GM11168 (cell line): ENCODE data around the gene FGD3.

Source experiments
- in situ Hi-C: fragments of 300-500 bp; cut with MboI; formaldehyde crosslinking; loops from one replicate; pipeline ENCODE4 v1.12.0; 2022; ENCODE audit warnings: low sequenced_read_pairs; ENCODE audit not compliant: unreplicated experiment

Gene FGD3

GRCh38 chr9:93064392-93065134 is 117.2 kb downstream of the FGD3 start:
- in situ Hi-C loops, result no loop called here

GRCh38 chr9:93065135-93065720 is 117.9 kb downstream of the FGD3 start:
- in situ Hi-C loops, result no loop called here

GRCh38 chr9:93066978-93067603 is 119.8 kb downstream of the FGD3 start:
- in situ Hi-C loops, result no loop called here

- in situ Hi-C loops, result no loop called here
Observed at GRCh38 chr9:93068956-93069355, 121.6 kb downstream of the FGD3 start.

GRCh38 chr9:93071464-93071863 is 124.1 kb downstream of the FGD3 start:
- in situ Hi-C loops, result no loop called here

- in situ Hi-C loops, result no loop called here
Observed at GRCh38 chr9:93072383-93072795, 125.1 kb downstream of the FGD3 start.

- in situ Hi-C loops, result no loop called here
Observed at GRCh38 chr9:93076101-93076791, 128.9 kb downstream of the FGD3 start.

GRCh38 chr9:93076792-93077128 is 129.4 kb downstream of the FGD3 start:
- in situ Hi-C loops, result no loop called here

GRCh38 chr9:93077367-93077766 is 130.0 kb downstream of the FGD3 start:
- in situ Hi-C loops, result no loop called here

- in situ Hi-C loops, result no loop called here
Observed at GRCh38 chr9:93077811-93078210, 130.5 kb downstream of the FGD3 start.

- in situ Hi-C loops, result no loop called here
Observed at GRCh38 chr9:93079371-93079770, 132.0 kb downstream of the FGD3 start.

GRCh38 chr9:93080406-93080805 is 133.1 kb downstream of the FGD3 start:
- in situ Hi-C loops, result no loop called here

GRCh38 chr9:93081081-93081529 is 133.8 kb downstream of the FGD3 start:
- in situ Hi-C loops, result no loop called here

GRCh38 chr9:93081931-93082330 is 134.6 kb downstream of the FGD3 start:
- in situ Hi-C loops, result no loop called here

- in situ Hi-C loops, result no loop called here
Observed at GRCh38 chr9:93082841-93083411, 135.6 kb downstream of the FGD3 start.

GRCh38 chr9:93083592-93084470 is 136.5 kb downstream of the FGD3 start:
- in situ Hi-C loops, result no loop called here

GRCh38 chr9:93084471-93084881 is 137.2 kb downstream of the FGD3 start:
- in situ Hi-C loops, result no loop called here

GRCh38 chr9:93085676-93086075 is 138.4 kb downstream of the FGD3 start:
- in situ Hi-C loops, result no loop called here
